Measurements from ENCODE around the gene TOR1AIP2. TPM values are rescaled to one million over a fixed set of nuclear protein-coding genes. Genes with fewer than 3 reads are reported as not detected.
A peak's percentile ranks its signal among the peaks of the same experiment; 100 is the strongest.

The TOR1AIP2 gene
- total and polyA plus RNA-seq, 2 donors (not counting 3 experiments of a cell fraction or from before 2014, with no cell fraction given), result 18.6 to 101 TPM

- FAIRE-seq, result peak; percentile 95
- Histone ChIP-seq H3K4me3 (replicated peaks in 1 of 3; ENCODE audit: insufficient read depth in 1 of 3, low read depth in 1 of 3, low read length in 3 of 3) (peak overlapping the region in 2 of 3 experiments; percentile 8 to 67), H3K27me3 (ENCODE audit: control insufficient read depth in 2 of 2, insufficient read depth in 2 of 2, low read length in 2 of 2) (peaks cover 2 to 11% of the 10 kb centered on the region in 2 experiments), H3K36me3 (ENCODE audit: control insufficient read depth in 2 of 2, extremely low read depth in 1 of 2, insufficient read depth in 2 of 2, low read length in 2 of 2) (no peaks in the 10 kb centered on the region), H3K4me1 (ENCODE audit: control insufficient read depth, extremely low read depth, insufficient read depth, low read length) (peaks cover 20% of the 10 kb centered on the region), H3K9me1 (replicated peaks; ENCODE audit: control insufficient read depth, extremely low read depth, insufficient read depth, low read length) (no peaks in the 10 kb centered on the region), H3K27ac (ENCODE audit: insufficient read depth, low read depth, low read length) (no peak overlapping the region), H3K9ac (replicated peaks; ENCODE audit: extremely low read depth, insufficient read depth, low read length) (peak overlapping the region; percentile 71), H3K79me2 (ENCODE audit: control insufficient read depth, insufficient read depth, low read length) (no peaks in the 10 kb centered on the region), H3K9me3 (replicated peaks; ENCODE audit: control insufficient read depth, insufficient read depth, low read length) (no peaks in the 10 kb centered on the region), H2AFZ (ENCODE audit: low read depth, low read length) (peak overlapping the region; percentile 98), H3K4me2 (ENCODE audit: insufficient read depth, low read length) (peak overlapping the region; percentile 92), H4K20me1 (replicated peaks; ENCODE audit: control insufficient read depth, extremely low read depth, insufficient read depth, low read length) (no peaks in the 10 kb centered on the region)
- intact Hi-C loops (cut with micrococcal nuclease) (loop anchor here (1.0 to 10.0 kb wide), 5 partner anchors 108 to 732 kb away; partner anchors contain the start of genes TDRD5 and TOR3A), dilution Hi-C loops (cut with MboI; ENCODE audit: extremely low pct_ligation_motif_present, low sequenced_read_pairs) (loop anchor here (5.0 kb wide), 1 partner anchor 102 kb away; no protein-coding TSS in a partner anchor)
- ChIA-PET CTCF (interaction anchor here (0.7 to 20.1 kb wide), 69 partner anchors 9 to 1783 kb away, joined by 3 to 1591 read pairs (median 5); partner anchors contain the start of genes CEP350, TOR1AIP1 and TOR1AIP2), POLR2A (interaction anchor here (1.0 to 1.4 kb wide), 3 partner anchors 9 to 108 kb away, joined by 3 to 7 read pairs (median 7); no protein-coding TSS in a partner anchor)
- no TSS peak for BruUV-seq (replicated peaks)
- TF ChIP-seq MAX (IDR thresholded peaks at IDR 0.05; ENCODE audit: insufficient read depth, insufficient read length), result no peak
- no peak for TF ChIP-seq EZH2 (IDR thresholded peaks at IDR 0.05; ENCODE audit: borderline replicate concordance, low read depth, low read length, severe bottlenecking)
- no peak for TF ChIP-seq JUN (IDR thresholded peaks at IDR 0.05; ENCODE audit: borderline replicate concordance, insufficient read depth, insufficient read length, low read depth)
- no peak for TF ChIP-seq POLR2AphosphoS5 (IDR thresholded peaks at IDR 0.05; ENCODE audit: insufficient read depth, low read depth, low read length)
- no peak for TF ChIP-seq FOS (IDR thresholded peaks at IDR 0.05; ENCODE audit: borderline replicate concordance, insufficient read depth, low read length)
- TF ChIP-seq GATA2 (IDR thresholded peaks at IDR 0.05; ENCODE audit: insufficient read depth, insufficient read length, low read depth, low read length), result no peak
- no peak for TF ChIP-seq MYC (IDR thresholded peaks at IDR 0.05; ENCODE audit: low read depth, low read length)
- TF ChIP-seq CTCF (IDR thresholded peaks at IDR 0.05; ENCODE audit: extremely low read depth in 1 of 2, insufficient read depth in 1 of 2, low read depth in 1 of 2, low read length in 2 of 2), result no peak
- no peak for TF ChIP-seq POLR2A (IDR thresholded peaks at IDR 0.05; ENCODE audit: low read depth, low read length)
- DNase-seq (ENCODE audit: low read depth, low spot score), result no peak
Observed at GRCh38 chr1:179814546-179814838, 63.1 kb downstream of the TOR1AIP2 start.

All from endothelial cell of umbilical vein (primary cell).